Dedifferentiated amniotic fluid mesenchymal stem cell (primary cell): ENCODE results near the gene ARHGAP24.

Source experiments
- DNase-seq: peaks from one replicate; pipeline ENCODE4 v3.0.0-alpha.2; 2016; ENCODE audit errors: extremely low spot score

ARHGAP24 gene

DNA sequence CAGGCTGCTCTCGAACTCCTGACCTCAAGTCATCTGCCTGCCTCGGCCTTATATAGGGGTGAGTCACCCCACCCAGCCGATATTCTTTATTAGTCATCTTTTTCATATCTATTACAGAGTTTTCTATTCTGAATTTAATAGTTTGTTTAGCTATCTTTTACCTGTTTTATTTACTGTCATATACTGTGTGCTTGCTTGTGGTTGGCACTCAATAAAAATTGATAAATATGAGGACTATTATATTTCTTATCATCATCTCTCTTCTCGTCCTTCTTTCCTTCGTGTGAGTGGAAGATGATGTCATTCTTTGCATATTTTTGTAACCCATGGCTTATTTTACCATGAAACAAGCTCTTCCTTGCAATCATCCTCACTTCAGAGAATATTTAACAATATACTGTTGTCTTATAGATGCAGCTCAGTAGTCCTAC, 265.5 kb downstream of the ARHGAP24 start:
- DNase-seq: peak; percentile 36

DNA sequence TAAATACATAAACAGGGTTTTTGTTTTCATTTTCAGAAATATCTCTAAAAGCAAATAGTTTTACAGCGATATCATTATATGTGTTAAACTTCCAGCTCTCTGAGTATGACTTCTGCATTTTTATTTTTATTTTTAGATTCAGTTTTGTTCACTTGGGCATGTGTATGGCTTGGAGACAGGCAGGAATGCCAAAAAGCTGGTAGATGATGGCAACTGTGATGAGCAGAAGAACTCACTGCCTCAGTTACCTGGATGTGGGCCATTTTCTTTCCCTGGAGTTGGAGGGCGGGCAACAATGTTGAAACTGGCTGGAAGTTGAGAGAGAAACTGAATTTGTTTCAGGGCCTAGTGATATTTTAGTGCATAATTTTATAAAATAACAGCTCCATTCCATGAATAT, 266.4 kb downstream of the ARHGAP24 start:
- no peak for DNase-seq

DNA sequence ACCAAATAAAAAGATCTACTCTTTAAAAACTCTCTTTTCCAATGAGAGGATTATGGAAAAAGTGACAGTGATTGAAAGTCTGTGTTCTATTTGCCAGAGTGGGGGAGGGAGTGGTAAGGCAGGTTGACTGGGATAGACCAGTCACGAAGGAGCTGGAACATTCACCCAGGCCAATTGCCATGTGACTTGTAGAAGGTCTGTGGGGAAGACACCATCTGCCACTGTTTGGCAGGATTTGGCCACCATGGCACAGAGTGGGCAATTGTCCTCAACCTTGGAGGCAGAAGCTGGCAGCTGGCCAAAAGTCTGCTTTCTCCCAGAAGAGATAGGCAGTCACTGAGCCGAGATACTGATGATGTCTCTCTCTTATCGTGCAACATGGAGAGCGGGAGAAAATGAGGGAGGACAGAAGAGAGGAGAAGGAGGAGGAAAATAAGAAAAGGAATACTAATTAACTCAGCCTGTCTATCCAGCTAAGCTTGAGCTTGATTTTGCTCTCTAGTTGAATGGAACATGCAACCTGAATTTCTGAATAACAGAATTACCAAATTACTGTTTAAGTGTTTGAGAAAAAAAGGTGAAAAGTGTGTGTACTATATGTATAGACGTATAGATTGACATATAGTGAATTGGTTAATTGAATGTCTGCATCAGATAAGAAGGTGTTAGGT, 267.1 kb downstream of the ARHGAP24 start:
- no peak for DNase-seq

DNA sequence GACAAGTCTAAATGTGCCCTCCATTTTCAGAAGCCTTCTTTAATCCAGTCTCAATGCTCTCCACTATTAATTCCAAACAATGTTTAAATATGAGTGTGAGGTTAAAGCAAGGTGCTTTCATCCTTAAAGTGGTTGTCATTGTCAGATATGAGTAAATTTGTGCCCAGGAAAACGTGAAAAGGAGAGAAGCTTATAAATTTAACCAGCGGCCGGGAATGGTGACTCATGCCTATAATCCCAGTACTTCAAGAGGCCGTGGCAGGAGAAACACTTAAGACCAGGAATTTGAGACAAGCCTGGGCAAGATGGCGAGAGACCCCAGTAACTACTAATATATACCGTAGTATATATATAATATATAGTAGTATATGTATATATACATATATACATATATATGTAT, 270.0 kb downstream of the ARHGAP24 start:
- DNase-seq: no peak

DNA sequence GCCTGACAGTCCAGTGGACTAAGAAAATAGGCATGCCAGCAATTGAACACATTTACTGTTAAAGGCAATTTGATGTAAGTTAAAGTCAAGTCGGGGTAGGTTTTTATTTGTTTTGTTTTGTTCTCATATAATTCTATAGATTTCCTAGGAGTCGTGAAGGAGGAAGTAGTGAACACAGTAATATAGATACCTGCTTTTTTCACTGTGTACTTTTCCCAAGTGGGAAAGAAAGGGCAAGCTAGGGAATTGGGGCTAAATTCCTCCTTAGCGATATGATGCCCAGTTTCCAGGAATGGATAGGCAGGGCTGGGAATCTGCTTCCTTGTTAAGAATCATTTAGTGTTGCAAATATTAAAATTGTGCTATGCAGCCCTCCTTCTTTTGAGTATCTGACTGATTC, 271.0 kb downstream of the ARHGAP24 start:
- DNase-seq: no peak

DNA sequence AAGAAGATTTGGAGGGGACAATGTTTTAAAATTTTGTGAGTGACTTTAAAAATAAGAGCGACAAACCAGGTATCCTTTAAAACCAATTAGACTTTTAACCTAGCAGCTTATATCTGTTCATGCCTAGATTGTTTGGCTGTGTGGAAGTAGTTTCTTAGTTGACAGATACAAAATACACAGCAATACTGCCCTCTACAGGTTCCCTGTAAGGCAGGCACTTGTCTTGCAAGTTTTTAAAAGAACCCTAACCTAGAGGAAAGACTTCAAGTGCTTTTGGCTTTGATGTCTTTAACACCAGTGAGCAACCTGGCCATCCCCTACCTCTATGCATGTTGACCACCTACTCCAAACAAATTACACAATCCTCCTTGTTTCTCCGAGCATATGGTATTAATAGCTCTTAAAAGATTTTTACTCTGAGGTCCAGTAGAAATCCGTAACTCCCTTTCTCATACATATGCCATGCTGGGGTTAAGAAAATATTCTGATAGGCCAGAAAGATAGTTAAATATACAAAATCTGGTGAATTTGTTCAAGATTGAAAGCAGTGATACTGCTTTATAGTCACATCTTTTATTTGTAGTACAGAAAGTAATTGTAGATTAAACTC, 273.0 kb downstream of the ARHGAP24 start:
- peak; percentile 89 for DNase-seq

DNA sequence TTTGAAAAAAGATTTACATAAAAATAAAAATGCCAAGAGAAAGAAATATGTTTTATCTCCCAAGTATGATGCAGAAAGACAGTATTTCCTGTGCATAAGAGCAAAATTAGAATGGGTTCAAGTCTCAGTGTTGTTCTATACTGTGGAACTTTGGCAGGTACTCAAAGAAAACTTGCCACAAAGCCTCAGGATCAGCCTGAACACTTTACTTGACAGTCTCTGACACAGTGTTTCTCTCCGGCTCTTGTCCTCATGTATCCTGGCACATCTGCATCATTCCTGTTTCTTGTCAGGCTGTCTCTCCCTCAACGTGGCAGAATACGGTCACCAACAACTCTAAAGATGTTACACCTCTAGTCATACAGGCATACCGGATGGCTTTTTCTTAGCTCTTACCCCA, 273.7 kb downstream of the ARHGAP24 start:
- DNase-seq: peak; percentile 43

DNA sequence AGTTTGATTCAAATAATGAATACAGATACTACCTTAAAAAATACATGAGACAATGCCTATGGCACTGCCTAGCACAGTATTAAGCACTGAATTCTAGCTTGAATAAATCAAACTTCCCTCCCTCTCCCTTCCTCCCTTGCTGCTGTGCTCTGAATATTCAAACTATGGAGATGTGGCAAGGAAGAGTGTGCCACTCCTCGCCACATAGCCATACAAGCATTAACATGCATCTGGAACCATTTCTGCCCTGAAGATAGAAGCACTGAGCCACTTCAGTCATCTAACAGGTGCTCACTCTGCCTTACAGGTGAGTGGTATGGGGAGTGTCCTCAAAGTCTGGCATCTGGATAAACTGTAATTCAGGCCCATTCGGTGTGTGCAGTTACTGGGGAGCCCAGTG, 276.9 kb downstream of the ARHGAP24 start:
- no peak for DNase-seq

DNA sequence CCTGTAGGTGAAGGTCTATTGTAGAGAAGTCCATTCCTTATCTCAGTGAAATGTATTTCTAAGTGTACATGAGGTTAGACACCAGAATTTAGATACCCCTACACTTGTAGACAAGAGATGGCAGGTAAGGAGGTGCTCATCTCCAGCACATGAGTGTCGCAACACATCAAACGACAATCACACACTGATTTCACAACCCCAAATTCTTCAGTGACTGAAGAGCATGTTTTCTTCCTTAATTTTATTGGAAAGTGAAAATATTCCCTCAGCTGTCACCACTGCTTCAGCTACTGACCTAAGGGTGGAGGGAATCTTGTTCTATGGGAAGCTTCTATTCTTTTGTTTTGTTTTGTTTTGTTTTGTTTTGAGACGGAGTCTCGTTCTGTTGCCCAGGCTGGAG, 280.3 kb downstream of the ARHGAP24 start:
- no peak for DNase-seq

DNA sequence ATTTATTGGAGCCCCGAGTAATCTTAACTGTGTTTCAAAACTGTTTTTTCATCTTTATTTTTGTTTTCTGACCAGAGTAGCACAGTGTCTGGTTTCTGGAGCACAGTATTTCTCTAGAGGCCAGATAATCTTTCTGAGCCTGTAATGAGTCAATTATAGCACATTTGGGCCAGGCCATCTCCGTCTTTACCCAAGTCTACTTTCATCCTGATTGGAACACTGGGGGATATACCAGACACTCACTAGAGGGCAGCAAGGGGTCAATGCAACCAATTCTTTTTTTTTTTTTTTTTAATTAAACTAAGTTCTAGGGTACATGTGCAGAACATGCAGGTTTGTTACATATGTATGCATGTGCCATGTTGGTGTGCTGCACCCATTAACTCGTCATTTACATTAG, 282.0 kb downstream of the ARHGAP24 start:
- no peak for DNase-seq

DNA sequence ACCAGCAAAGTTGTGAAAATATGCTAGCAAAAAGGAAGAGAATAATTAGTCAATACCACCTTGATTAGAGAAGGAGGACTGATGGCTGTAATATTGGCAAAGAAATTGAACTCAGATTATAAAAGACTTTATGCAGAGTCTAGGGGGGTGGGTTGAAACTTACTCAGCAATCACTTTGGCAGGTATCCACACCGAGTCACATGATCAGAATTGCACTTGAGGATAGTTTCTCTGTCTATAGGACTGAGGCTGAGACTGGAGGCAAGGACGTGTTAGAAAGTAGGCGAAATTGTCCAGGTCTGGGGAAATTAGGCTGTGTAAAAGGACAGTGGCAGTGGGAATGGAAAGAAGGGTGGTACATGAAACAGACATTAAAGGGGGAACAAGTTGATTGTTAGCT, 284.4 kb downstream of the ARHGAP24 start:
- no peak for DNase-seq

DNA sequence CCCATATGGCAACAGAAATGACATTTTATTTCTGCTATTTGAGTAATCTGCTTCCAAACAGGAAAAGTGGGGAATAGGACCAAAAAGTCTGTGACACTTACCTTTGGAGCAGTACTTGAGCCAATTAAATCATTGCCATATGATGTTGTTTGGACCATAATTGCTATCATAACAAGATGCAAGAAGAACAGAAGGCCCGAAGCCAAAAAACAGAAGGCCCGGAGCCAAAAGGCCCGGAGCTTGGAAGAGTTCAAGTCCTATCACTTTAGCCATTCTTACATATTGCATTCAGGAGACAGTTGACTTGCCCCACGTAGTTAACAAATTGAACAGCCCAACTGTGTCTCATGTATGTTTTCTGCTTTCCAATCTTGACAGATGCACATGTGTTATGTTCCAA, 285.6 kb downstream of the ARHGAP24 start:
- DNase-seq: no peak

DNA sequence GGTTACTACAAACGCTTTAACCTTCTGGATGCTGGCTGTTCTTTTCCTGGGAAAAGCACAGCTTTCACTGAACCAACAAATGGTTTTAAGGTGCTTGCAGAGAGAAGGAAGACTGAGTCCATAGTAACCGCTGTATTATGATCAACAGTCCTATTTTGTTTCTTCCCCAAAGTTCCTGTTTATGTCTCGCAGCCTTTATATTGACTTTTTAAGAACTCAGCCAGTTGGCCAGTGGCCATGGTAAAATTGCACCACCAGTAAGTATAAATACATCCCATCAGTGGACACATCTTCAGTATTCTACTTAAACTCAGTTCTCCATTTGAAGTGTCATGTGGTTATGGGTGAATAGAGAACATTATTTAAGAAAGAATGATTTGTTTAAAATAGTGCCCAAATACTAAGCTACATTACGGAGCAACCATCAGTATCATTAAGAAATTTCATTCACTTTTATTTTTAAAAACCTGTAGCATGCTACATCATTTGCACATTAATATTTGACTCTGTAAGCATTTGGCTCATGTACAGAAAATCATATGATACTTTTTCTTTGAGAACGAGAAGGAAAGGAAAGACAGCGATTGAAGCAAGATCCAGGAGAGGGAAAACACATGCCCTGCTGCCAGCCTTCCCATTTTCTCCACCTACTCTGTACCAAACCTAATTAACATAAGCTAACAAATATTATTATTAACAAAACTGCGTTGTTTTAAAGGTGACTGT, 287.0 kb downstream of the ARHGAP24 start:
- DNase-seq: peak; percentile 54

DNA sequence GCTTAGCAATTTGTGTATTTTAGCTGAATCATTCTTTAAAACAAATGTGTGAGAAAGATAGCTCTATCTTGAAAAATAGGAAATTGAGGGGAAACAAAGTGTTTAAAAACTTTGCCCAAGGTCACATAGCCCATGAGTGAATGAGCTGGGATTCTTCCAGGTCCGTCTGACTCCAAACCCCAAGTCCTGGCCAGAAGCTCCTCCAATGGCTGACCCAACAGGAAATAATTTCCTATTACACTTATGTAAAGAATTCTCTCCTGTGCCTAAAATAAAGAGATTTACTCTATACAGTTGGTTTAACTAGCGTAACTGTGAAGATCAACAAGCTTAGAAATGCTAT, 287.6 kb downstream of the ARHGAP24 start:
- DNase-seq: peak; percentile 72

DNA sequence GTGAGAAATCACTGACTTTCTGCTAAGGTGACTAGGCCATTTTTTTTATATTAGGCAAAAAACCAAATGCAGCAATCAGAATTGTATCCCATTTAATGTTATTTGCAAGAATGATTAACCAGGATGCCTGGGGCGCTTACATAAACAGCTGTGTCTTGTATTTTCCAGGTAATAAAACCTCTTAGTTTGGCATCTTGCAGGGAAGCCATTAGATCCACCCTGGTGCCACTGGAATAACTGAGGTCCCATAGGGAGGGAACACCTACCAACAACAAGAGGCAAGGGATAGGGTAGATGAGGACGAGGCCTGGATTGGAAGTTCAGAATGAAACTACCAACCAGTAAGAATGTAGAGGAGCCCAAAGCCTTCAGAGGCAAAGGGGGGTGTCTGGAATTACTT, 288.3 kb downstream of the ARHGAP24 start:
- DNase-seq: no peak

DNA sequence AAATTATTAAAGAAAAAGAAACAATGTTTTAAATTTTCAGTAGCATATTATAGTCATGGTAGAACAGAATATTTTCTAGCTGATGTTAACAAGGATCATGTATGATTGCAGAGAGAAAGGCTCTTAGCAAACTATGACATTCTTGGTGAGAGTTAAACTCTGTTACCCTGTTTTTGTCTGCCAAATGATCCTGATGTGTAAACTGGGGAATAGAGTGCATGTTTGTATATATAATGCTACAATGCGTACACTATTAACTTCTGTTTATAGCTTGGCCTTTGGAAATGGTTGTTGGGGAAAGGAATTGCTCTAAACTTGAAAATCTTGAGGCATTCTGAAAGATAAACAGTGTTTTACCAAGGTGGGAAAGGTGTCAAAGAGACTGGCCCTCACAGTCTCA, 292.7 kb downstream of the ARHGAP24 start:
- DNase-seq: no peak

DNA sequence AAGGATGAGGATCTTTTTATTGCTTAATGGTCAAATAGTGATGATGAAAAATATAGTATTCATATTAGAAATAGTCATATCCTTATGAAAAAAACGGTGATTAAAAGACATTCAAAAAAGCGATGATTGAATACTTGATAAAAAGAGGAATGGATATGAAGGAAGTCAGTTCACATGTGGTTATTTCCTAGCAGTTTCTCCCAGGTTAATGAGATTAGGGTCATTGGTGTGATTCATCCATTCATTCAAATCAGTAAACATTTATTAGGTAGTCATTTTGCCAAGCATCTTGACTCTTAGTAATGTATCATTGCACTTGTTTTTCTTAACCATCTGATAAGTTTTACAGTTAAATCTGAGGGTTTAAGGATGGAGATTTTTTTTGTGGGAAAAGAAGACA, 294.1 kb downstream of the ARHGAP24 start:
- DNase-seq: no peak

DNA sequence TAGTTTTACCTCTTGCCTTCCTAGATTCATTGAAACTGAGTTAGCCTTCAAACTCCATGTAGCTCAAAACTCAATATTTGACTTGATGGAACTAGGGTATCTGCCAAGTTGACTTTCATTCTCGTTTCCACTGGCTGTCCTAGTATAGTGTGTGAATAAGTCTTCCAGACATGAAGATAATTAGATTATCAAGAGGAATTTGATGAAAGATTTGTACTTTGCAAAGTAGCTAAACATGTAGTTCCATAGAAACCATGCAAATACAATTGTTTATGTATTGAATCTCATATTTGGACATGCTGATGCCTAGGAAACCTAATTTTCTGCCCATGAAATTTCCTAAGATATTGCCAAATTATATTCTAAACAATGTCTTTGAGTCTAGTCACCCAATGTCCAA, 297.5 kb downstream of the ARHGAP24 start:
- DNase-seq: peak; percentile 74

DNA sequence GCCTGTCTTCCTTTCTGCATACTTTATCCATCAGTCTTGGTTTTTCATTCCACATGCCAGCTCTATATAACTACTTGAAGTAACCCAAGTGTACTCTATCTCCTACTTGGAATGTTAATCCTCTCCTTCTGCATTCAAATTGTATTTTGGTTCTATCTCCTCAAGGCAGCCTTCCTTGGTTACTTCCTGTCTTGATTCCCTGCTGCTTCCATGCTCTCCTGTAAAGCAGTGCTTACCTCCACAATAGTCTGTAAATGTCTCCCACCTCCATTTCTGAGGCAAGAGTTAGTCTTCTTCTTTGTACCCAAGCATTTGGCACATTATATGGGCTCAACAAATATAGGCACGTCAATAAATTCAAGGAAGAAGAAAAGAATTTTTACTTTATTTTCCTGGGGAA, 298.4 kb downstream of the ARHGAP24 start:
- DNase-seq: no peak

DNA sequence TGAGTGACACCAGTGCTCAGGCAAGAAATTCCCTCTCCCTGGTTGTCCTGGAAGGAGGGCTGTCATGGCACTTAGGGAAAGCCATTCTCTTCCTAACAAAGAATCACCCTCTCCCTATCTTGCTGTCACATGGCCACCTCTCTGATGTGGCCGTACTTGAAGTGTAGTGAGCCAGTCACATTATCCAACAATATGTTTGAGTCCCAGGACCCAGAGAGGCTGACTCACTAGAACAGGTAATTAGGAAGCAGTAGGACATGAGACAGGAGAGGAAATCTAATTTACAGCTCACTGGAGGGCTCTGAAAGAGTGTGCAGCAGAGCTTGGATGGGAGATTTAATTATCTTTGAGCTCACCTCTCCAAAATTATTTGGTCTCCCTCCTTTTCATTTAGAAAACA, 299.1 kb downstream of the ARHGAP24 start:
- DNase-seq: no peak

DNA sequence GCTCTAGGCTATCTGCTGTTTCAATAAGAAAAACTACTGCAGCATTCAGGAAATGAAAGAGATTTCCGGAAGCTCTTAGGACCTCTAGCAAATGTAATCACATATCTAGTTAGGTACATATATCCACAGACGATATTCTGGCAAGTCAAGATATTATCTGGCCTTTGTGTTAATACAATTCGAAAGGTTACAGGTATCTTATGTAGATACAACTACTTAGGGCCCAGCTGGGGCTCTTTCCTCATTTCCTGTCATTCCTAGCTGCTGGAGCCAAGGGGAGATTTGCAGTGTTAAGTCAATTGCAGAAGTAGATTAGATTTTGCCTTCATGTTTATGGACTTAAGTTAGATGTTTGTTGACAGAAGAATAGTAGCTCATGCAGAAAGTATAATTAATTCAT, 299.5 kb downstream of the ARHGAP24 start:
- no peak for DNase-seq

DNA sequence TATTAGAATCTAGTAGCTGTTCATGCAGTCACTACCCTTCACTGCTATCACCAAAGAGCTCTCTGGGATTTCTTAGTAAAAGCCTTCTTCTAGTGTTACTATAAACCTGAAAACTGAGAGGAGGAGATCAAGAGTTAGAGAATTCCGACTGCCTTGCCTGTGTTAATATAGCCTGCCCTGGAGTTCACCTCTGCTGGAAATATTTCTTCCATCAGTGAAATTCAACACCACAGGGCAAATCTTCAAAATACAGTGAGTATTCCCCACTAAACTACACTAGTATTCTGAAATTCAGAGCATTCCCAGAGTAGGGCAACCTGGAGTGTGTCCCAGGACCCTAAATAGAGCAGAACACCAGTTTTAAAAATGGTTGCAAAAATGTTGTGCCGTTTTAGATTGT, 301.1 kb downstream of the ARHGAP24 start:
- DNase-seq: peak; percentile 45

DNA sequence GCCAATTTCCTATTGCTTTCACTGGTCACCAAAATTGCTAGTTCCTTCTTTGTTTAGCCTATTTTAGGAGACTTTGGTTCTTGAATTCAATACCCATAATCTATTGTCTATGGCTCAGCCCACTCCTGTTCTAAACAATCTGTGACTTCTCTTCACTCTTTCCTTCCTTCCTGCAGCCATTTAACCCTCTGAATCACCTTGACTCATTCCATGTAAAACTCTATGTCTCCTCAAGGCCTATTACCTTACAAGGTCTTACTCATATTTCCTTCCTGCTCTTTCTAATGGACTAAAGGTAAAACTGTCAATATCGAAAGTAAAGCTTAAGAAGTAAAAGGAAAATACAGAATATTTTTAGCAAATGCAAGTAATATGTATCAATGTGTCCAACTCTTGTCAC, 301.6 kb downstream of the ARHGAP24 start:
- DNase-seq: no peak
